Breast epithelium (tissue), 4 donors: ENCODE data around the gene ADPRH. TPM values are rescaled to one million over a fixed set of nuclear protein-coding genes. Genes with fewer than 3 reads are reported as not detected.

Experiments used
- DNase-seq, 2 donors: peaks; one replicate each; pipeline ENCODE4 v3.0.0-alpha.2; 2019; ENCODE audit warnings: low spot score in 2 of 2
- H3K27ac ChIP-seq, 2 donors: fragments of 200-600 bp; sonication (generic) in 1 of 2; one replicate each; pipeline ENCODE4 v1.5.1; 2016 to 2019; ENCODE audit warnings: mild to moderate bottlenecking in 1 of 2
- H3K27me3 ChIP-seq, 2 donors: fragments of 200-600 bp; sonication (generic) in 1 of 2; one replicate each; pipeline versions ENCODE4 v1.5.1 to v1.6.0; 2017 to 2019; ENCODE audit warnings: control low read depth in 1 of 2, mild to moderate bottlenecking in 1 of 2
- H3K36me3 ChIP-seq: fragments of 200-600 bp; one replicate; pipeline ENCODE4 v1.5.1; 2019
- H3K4me1 ChIP-seq, 2 donors: fragments of 200-600 bp; sonication (generic); one replicate each; pipeline ENCODE4 v1.5.1; 2016 to 2019; ENCODE audit warnings: control low read depth in 1 of 2
- H3K4me3 ChIP-seq, 3 donors: fragments of 200-600 bp; sonication (generic); 1 replicate in 2 of 3; 2 replicates in 1 of 3; pipeline ENCODE4 v1.5.1; 2016 to 2019; ENCODE audit warnings: mild to moderate bottlenecking in 3 of 3, moderate library complexity in 2 of 3
- H3K9me3 ChIP-seq, 2 donors: fragments of 200-600 bp; sonication (generic) in 1 of 2; one replicate each; pipeline ENCODE4 v1.5.1; 2016 to 2019; ENCODE audit warnings: control low read depth in 1 of 2
- POLR2A ChIP-seq: fragments of 450-650 bp; IDR thresholded peaks from one replicate; pipeline ENCODE4 v1.6.1; 2016; ENCODE audit warnings: antibody characterized with exemption, mild to moderate bottlenecking, moderate library complexity
- POLR2AphosphoS5 ChIP-seq, 3 donors: sonication (generic); formaldehyde crosslinking; IDR thresholded peaks; one replicate each; pipeline ENCODE4 v1.6.1; 2017; ENCODE audit warnings: antibody characterized with exemption in 3 of 3
- intact Hi-C: fragments of 100-400 bp; cut with DNase I; formaldehyde crosslinking; loops from one replicate; pipeline ENCODE4 v1.15.1; 2023; ENCODE audit warnings: low total_unique reads
- total RNA-seq, 3 donors: library from RNA; depleted of rRNA; stranded (reverse); fragments of >200 nt; gene quantifications; one replicate each; pipeline ENCODE4 v1.1.0, GENCODE V29; 2016
- TF ChIP-seq, protein P1 (sequence below), 3 donors: fragments of 450-650 bp; IDR thresholded peaks; one replicate each; pipeline ENCODE4 v1.5.1; 2016 to 2017; ENCODE audit warnings: antibody characterized with exemption in 3 of 3, mild to moderate bottlenecking in 3 of 3, moderate library complexity in 3 of 3

ADPRH gene
- total RNA-seq, 3 donors from 2014 or later: 5.9 to 10.9 (median 9.8) TPM

DNA sequence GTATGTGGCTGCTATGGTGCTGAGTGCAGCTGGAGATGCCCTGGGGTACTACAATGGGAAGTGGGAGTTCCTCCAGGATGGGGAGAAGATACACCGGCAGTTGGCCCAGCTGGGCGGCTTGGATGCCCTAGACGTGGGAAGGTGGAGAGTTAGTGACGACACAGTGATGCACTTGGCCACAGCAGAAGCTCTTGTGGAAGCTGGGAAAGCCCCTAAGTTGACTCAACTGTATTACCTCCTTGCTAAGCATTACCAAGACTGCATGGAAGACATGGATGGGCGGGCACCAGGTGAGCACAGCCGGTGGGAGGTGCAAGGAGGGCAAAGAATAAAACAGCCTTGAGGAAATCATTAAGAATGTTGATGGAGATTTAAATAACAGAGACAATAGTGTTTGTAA is 2.9 kb downstream of the ADPRH start:
- intact Hi-C loops: no loop called here
- TF ChIP-seq, protein P1, sequence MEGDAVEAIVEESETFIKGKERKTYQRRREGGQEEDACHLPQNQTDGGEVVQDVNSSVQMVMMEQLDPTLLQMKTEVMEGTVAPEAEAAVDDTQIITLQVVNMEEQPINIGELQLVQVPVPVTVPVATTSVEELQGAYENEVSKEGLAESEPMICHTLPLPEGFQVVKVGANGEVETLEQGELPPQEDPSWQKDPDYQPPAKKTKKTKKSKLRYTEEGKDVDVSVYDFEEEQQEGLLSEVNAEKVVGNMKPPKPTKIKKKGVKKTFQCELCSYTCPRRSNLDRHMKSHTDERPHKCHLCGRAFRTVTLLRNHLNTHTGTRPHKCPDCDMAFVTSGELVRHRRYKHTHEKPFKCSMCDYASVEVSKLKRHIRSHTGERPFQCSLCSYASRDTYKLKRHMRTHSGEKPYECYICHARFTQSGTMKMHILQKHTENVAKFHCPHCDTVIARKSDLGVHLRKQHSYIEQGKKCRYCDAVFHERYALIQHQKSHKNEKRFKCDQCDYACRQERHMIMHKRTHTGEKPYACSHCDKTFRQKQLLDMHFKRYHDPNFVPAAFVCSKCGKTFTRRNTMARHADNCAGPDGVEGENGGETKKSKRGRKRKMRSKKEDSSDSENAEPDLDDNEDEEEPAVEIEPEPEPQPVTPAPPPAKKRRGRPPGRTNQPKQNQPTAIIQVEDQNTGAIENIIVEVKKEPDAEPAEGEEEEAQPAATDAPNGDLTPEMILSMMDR (IDR thresholded peaks at IDR 0.05): no peak
- TF ChIP-seq POLR2A (no peak), POLR2AphosphoS5 (IDR thresholded peaks at IDR 0.05) (no peak)
- H3K4me1 ChIP-seq: no peaks in the 10 kb centered on the region
- DNase-seq: no peak
- no peak overlapping the region for H3K27ac ChIP-seq
- no peaks in the 10 kb centered on the region for H3K27me3 ChIP-seq
- H3K36me3 ChIP-seq: no peaks in the 10 kb centered on the region
- no peaks in the 10 kb centered on the region for H3K9me3 ChIP-seq
- H3K4me3 ChIP-seq: no peak overlapping the region

GRCh38 chr3:119585208-119585607 is 5.9 kb downstream of the ADPRH start:
- Histone ChIP-seq H3K27ac (no peak overlapping the region), H3K9me3 (no peaks in the 10 kb centered on the region), H3K4me3 (no peak overlapping the region), H3K27me3 (no peaks in the 10 kb centered on the region), H3K36me3 (no peaks in the 10 kb centered on the region), H3K4me1 (no peaks in the 10 kb centered on the region)
- no peak for DNase-seq
- intact Hi-C loops: no loop called here
- TF ChIP-seq, protein P1 (IDR thresholded peaks at IDR 0.05): no peak
- TF ChIP-seq POLR2AphosphoS5 (IDR thresholded peaks at IDR 0.05) (no peak), POLR2A (no peak)

- Histone ChIP-seq H3K4me3 (no peak overlapping the region), H3K4me1 (no peaks in the 10 kb centered on the region), H3K36me3 (no peaks in the 10 kb centered on the region), H3K27ac (no peak overlapping the region), H3K27me3 (no peaks in the 10 kb centered on the region), H3K9me3 (no peaks in the 10 kb centered on the region)
- intact Hi-C loops: no loop called here
- DNase-seq: no peak
- no peak for TF ChIP-seq POLR2AphosphoS5 (IDR thresholded peaks at IDR 0.05)
- no peak for TF ChIP-seq POLR2A
- TF ChIP-seq, protein P1 (IDR thresholded peaks at IDR 0.05): no peak
Measured at GRCh38 chr3:119585856-119586570, 6.7 kb downstream of the ADPRH start.

DNA sequence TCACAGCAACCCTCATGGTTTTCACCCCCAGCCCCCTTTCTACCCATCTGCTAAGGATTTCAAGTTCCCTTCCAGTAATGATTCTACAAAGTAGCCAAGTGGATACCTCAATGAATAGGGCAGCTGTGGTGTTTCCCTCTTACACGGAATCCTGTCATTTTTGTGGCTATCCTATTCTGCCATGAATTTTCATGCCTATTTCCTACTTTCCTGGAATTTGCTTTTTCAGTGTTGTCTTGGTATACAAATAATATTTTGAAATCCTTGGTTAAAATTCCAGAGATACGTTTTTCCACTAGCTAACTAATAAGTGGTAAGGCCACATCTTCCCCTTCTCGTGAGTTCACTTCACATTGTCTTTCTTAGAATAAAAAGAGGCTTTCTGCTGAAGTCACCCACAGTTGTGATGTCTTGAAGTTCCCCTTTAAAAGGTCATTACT is 7.5 kb downstream of the ADPRH start:
- TF ChIP-seq POLR2A (no peak), POLR2AphosphoS5 (IDR thresholded peaks at IDR 0.05) (no peak)
- TF ChIP-seq, protein P1 (IDR thresholded peaks at IDR 0.05): no peak
- intact Hi-C loops: no loop called here
- Histone ChIP-seq H3K27ac (no peak overlapping the region), H3K9me3 (no peaks in the 10 kb centered on the region), H3K4me3 (no peak overlapping the region), H3K4me1 (no peaks in the 10 kb centered on the region), H3K27me3 (no peaks in the 10 kb centered on the region), H3K36me3 (no peaks in the 10 kb centered on the region)
- DNase-seq: no peak

- Histone ChIP-seq H3K9me3 (no peaks in the 10 kb centered on the region), H3K27me3 (no peaks in the 10 kb centered on the region), H3K27ac (no peak overlapping the region), H3K4me3 (no peak overlapping the region), H3K4me1 (no peaks in the 10 kb centered on the region), H3K36me3 (no peaks in the 10 kb centered on the region)
- DNase-seq: no peak
- TF ChIP-seq, protein P1 (IDR thresholded peaks at IDR 0.05): no peak
- TF ChIP-seq POLR2AphosphoS5 (IDR thresholded peaks at IDR 0.05) (no peak), POLR2A (no peak)
- intact Hi-C loops: no loop called here
Measured at GRCh38 chr3:119588112-119588511, 8.8 kb downstream of the ADPRH start.
